Activated CD8-positive, alpha-beta memory T cell treated with anti-CD3 and anti-CD28 coated beads, Interleukin-2, amount 50 U/mL, for 4 hours (primary cell): ENCODE data around the gene AAMDC.
"Not testable (repeated sequence)": the region's sequence is repeated elsewhere in the genome, so short reads cannot be mapped to it uniquely, and the experiment has no call there.

Experiments used
- DNase-seq: peaks from one replicate; pipeline ENCODE4 v3.0.0-alpha.2; 2020

The AAMDC gene

GRCh38 chr11:77822126-77822525, 1.2 kb downstream of the AAMDC start:
- not testable (repeated sequence) for DNase-seq

DNA sequence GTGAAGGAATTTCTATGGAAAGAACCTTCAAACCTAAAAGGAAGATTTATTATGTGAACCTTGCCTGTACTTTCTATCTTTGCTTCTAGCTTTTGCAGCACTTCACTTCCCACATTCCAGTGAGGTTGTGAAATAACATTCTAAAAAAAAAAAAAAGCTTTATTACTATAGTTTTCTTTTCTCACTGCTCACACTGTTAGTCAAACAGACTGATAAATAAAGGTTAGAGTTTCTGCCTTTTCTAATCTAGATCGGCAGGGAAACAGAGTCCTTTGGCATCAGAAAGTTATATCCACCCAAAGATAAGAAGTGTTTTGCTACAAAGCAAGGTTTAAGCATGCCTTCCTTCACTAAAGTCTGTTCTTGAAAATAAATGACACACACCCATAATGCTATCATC, 2.8 kb downstream of the AAMDC start:
- DNase-seq: no peak

- DNase-seq: no peak
These were observed 8.0 kb downstream of the AAMDC start for GRCh38 chr11:77828926-77829325.

- DNase-seq: no peak
These were observed 12.4 kb downstream of the AAMDC start for GRCh38 chr11:77833302-77833701.

GRCh38 chr11:77842441-77843121, 21.6 kb downstream of the AAMDC start:
- DNase-seq: no peak

DNA sequence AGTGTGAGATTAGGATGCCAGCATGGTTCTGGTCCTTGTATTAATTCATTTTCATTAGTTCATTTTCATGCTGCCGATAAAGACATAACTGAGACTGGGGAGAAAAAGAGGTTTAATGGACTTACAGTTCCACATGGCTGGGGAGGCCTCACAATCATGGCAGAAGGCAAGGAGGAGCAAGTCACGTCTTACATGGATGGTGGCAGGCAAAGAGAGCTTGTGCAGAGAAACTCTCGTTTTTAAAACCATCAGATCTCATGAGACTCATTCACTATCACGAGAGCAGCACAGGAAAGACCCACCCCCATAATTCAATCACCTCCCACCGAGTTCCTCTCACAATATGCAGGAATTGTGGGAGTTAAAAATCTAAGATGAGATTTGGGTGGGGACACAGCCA, 22.8 kb downstream of the AAMDC start:
- DNase-seq: not testable (repeated sequence)

DNA sequence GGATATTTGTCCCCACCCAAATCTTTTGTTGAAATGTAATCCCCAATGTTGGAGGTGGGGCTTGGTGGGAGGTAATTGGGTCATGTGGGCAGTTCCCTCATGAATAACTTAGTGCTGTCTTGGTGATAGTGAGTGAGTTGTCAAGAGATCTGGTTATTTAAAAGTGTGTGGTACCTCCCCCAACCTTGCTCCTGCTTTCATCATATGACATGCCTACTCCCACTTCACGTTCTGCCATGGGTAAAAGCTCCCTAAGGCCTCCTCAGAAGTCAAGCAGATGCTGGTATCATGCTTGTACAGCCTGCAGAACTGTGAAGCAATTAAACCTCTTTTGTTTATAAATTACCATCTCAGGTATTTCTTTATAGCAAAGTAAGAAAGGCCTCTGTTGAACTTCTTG, 30.6 kb downstream of the AAMDC start:
- DNase-seq: no peak

GRCh38 chr11:77854838-77855237, 33.9 kb downstream of the AAMDC start:
- DNase-seq: no peak

DNA sequence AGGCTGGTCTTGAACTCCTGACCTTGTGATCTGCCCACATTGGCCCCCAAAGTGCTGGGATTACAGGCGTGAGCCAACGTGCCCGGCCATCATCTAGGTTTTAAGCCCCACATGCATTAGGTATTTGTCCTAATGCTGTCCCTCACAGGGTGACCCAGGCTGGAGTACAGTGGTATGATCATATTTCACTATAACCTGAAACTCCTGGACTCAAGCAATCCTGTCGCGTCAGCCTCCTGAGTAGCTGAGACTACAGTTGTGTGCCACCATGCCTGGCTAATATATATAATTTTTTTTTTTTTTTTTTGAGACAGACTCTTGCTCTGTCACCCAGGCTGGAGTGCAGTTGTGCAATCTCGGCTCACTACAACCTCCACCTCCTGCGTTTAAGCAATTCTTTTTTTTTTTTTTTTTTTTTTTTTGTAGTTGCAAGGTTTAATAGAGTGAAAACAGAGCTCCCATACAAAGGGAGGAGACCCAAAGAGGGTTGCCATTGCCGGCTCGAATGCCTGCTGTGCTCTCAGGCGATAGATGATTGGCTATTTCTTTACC, 37.0 kb downstream of the AAMDC start:
- not testable (repeated sequence) for DNase-seq

DNA sequence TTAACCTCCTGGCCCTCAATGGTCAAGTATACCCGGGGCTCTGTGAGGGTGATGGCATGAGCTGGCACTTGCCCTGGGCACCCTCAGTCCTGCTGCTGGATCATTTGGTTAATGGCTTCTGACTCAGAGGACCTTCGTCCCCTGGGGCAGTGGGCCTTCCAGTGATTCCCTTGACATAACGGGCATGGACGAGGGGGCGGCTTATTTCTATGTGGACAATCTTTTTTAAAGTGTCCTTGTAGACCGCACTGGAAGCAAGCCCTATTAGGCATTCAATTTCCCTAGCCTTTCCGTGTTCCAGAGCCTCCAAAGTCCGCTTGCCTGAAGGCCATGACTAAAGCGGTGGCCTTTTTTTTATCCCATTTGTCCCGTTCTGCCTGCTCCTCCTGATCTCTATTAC, 40.5 kb downstream of the AAMDC start:
- DNase-seq: not testable (repeated sequence)

- no peak for DNase-seq
These were observed 44.9 kb downstream of the AAMDC start for GRCh38 chr11:77865805-77866204.

GRCh38 chr11:77866336-77866735, 45.4 kb downstream of the AAMDC start:
- no peak for DNase-seq

- no peak for DNase-seq
These were observed 47.8 kb downstream of the AAMDC start for GRCh38 chr11:77868744-77869143.

- DNase-seq: no peak
These were observed 50.9 kb downstream of the AAMDC start for GRCh38 chr11:77871855-77872254.

GRCh38 chr11:77873345-77873744, 52.4 kb downstream of the AAMDC start:
- DNase-seq: no peak

DNA sequence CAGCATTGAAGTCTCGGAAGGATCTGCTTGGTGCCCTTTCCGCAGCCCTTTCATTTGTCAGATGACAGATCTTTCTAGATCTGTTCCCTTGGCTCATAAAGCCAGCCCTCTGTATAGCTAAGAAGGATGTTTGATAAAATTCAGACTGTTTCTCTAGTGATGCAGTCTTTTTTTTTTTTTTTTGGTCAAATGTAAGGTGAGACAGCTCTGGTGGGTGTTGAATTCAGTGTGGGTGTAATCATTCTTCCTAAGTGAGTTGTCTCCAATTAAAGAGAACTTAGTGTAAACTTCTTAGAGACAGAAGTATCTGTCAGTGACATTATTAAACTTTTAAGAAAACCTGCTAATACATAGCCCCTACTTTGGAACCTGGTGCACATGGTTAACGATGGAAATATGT, 53.3 kb downstream of the AAMDC start:
- no peak for DNase-seq

GRCh38 chr11:77876045-77876444, 55.1 kb downstream of the AAMDC start:
- DNase-seq: no peak

DNA sequence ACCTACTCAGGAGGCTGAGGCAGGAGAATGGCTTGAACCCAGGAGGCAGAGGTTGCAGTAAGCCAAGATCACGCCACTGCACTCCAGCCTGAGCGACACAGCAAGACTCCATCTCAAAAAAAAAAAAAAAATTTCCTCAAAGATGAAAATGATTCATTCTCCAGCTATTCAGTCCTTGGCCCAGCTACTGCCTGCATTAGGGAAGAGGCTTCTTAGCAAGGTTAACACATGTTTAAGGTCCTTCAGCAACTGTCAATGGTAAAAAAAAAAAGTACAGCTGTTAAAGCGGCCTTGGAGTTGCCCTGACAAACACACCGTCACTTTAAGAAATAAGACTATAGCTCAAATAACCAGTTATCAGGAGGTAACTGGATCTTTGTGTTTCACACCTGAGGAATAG, 57.3 kb downstream of the AAMDC start:
- DNase-seq: not testable (repeated sequence)

GRCh38 chr11:77879218-77879617, 58.3 kb downstream of the AAMDC start:
- DNase-seq: no peak

DNA sequence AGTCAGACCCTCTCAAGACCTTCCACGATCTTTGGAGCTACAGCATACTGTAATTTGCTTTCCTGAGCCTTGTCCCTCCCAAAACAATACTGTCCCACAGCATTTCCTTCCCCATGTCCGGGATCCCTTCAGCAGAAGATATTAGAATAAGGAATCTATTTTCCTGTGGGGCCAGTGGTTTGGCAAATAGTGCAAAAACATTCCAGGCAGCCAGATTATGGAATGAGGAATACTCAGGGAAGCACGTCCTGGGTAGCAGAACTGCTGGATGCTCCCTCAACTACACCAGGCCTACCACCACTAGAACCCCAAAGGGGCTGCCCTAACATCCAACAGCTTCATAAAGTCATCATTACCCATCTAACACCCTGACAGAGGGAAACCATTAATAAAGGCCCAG, 61.5 kb downstream of the AAMDC start:
- DNase-seq: no peak

- no peak for DNase-seq
These were observed 62.8 kb downstream of the AAMDC start for GRCh38 chr11:77883775-77884174.

DNA sequence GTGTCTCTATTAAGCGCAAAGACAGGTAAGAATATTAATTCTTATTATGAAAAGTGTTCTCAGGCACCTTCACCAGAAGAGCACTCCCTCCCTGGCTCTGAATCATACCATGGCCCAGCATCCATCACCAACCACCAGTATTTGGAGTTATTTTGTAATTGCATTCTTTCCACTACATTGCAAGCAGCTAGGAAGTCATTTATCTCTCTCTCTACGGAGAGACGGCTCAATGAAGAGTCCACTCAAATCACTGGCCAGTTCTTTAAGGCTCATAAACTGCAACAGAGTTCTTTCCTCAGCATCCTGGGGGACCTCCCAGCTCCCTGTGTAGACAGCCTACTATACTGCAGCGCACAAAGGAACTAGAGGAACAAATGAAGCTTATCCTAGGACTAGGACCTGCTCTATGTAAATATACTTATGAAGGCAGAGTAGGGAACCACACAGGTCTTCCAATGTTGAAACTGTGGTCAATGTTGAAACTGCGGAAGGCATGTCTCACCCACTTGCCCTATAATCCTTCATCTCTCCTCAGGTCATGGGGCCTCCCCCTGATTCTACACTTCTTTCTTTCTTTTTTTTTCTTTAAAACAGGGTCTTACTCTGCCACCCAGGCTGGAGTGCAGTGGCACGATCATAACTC, 63.4 kb downstream of the AAMDC start:
- no peak for DNase-seq

- no peak for DNase-seq
These were observed 63.9 kb downstream of the AAMDC start for GRCh38 chr11:77884829-77885190.

DNA sequence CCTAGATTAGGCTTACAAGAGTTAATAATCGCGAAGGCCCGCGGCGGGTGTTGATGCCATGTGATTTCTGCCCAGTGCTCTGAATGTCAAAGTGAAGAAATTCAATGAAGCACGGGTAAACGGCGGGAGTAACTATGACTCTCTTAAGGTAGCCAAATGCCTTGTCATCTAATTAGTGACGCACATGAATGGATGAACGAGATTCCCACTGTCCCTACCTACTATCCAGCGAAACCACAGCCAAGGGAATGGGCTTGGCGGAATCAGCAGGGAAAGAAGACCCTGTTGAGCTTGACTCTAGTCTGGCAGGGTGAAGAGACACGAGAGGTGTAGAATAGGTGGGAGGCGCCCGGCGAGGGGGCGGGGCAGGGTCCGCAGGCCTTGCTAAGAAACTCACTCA, 65.5 kb downstream of the AAMDC start:
- DNase-seq: no peak

- not testable (repeated sequence) for DNase-seq
These were observed 68.1 kb downstream of the AAMDC start for GRCh38 chr11:77889045-77889444.
